Liver (tissue), 9 donors: ENCODE data around the gene ATXN10. TPM values are rescaled to one million over a fixed set of nuclear protein-coding genes. Genes with fewer than 3 reads are reported as not detected.

Experiments
- DNase-seq: peaks from one replicate; pipeline ENCODE4 v3.0.0-alpha.2; 2017; ENCODE audit warnings: low spot score
- H3K27ac ChIP-seq, 2 donors: one replicate each; pipeline ENCODE4 v1.7.0; 2013; ENCODE audit warnings: inconsistent platforms in 2 of 2, low read length in 2 of 2, control low read depth in 1 of 2, low read depth in 1 of 2, mild to moderate bottlenecking in 1 of 2
- H3K27me3 ChIP-seq, 4 donors: one replicate each; pipeline versions ENCODE4 v1.6.1 to v1.7.0; 2013; ENCODE audit warnings: low read length in 3 of 4, inconsistent platforms in 1 of 4, mild to moderate bottlenecking in 1 of 4, moderate library complexity in 1 of 4; ENCODE audit not compliant: control insufficient read depth in 4 of 4, insufficient read depth in 4 of 4
- H3K36me3 ChIP-seq, 4 donors: one replicate each; pipeline versions ENCODE4 v1.6.1 to v1.7.0; 2013; ENCODE audit warnings: low read length in 3 of 4, mild to moderate bottlenecking in 3 of 4, low read depth in 1 of 4, moderate library complexity in 1 of 4; ENCODE audit not compliant: control insufficient read depth in 4 of 4, insufficient read depth in 3 of 4
- H3K4me1 ChIP-seq, 4 donors: one replicate each; pipeline versions ENCODE4 v1.6.1 to v1.7.0; 2013; ENCODE audit warnings: low read length in 3 of 4, mild to moderate bottlenecking in 3 of 4, moderate library complexity in 1 of 4; ENCODE audit not compliant: control insufficient read depth in 4 of 4, insufficient read depth in 4 of 4
- H3K4me3 ChIP-seq, 3 donors: one replicate each; pipeline versions ENCODE4 v1.6.1 to v1.7.0; 2013; ENCODE audit warnings: low read length in 3 of 3, control low read depth in 1 of 3, low read depth in 1 of 3, mild to moderate bottlenecking in 1 of 3
- H3K9ac ChIP-seq, 2 donors: one replicate each; pipeline ENCODE4 v1.7.0; 2013; ENCODE audit warnings: low read length in 2 of 2, mild to moderate bottlenecking in 2 of 2, moderate library complexity in 2 of 2, control low read depth in 1 of 2, low read depth in 1 of 2
- H3K9me3 ChIP-seq, 4 donors: one replicate each; pipeline versions ENCODE4 v1.6.1 to v1.7.0; 2013; ENCODE audit warnings: low read length in 3 of 4; ENCODE audit not compliant: control insufficient read depth in 4 of 4
- ATF3 ChIP-seq: IDR thresholded peaks from 2 replicates; pipeline ENCODE4 v1.6.1; 2016; ENCODE audit warnings: antibody characterized with exemption
- EGR1 ChIP-seq, 2 donors: IDR thresholded peaks; 2 replicates each; pipeline ENCODE4 v1.6.1; 2016 to 2018; ENCODE audit warnings: antibody characterized with exemption in 2 of 2, low read depth in 2 of 2
- FOXA2 ChIP-seq: IDR thresholded peaks from 2 replicates; pipeline ENCODE4 v1.6.1; 2016; ENCODE audit warnings: antibody characterized with exemption
- GABPA ChIP-seq, 2 donors: IDR thresholded peaks in 1 of 2; conservative IDR thresholded peaks in 1 of 2; 2 replicates each; pipeline ENCODE4 v1.6.1; 2016; ENCODE audit warnings: antibody characterized with exemption in 2 of 2, mild to moderate bottlenecking in 1 of 2, moderate library complexity in 1 of 2
- HNF4A ChIP-seq, 2 donors: conservative IDR thresholded peaks; 2 replicates each; pipeline ENCODE4 v1.6.1; 2016; ENCODE audit warnings: antibody characterized with exemption in 2 of 2, mild to moderate bottlenecking in 2 of 2
- HNF4G ChIP-seq: IDR thresholded peaks from 2 replicates; pipeline ENCODE4 v1.6.1; 2016; ENCODE audit warnings: antibody characterized with exemption
- JUND ChIP-seq, 2 donors: IDR thresholded peaks; 2 replicates each; pipeline ENCODE4 v1.6.1; 2016; ENCODE audit warnings: antibody characterized with exemption in 2 of 2
- MAX ChIP-seq: IDR thresholded peaks from 2 replicates; pipeline ENCODE4 v1.6.1; 2016; ENCODE audit warnings: antibody characterized with exemption
- RAD21 ChIP-seq, 2 donors: IDR thresholded peaks; 2 replicates each; pipeline ENCODE4 v1.6.1; 2016; ENCODE audit warnings: antibody characterized with exemption in 2 of 2, mild to moderate bottlenecking in 2 of 2
- RXRA ChIP-seq, 2 donors: IDR thresholded peaks; 2 replicates each; pipeline ENCODE4 v1.6.1; 2017 to 2018; ENCODE audit warnings: antibody characterized with exemption in 2 of 2, mild to moderate bottlenecking in 1 of 2
- SP1 ChIP-seq: IDR thresholded peaks from 2 replicates; pipeline ENCODE4 v1.6.1; 2018; ENCODE audit warnings: antibody characterized with exemption, mild to moderate bottlenecking
- TAF1 ChIP-seq: conservative IDR thresholded peaks from 2 replicates; pipeline ENCODE4 v1.6.1; 2016; ENCODE audit warnings: antibody characterized with exemption, mild to moderate bottlenecking
- YY1 ChIP-seq: IDR thresholded peaks from 2 replicates; pipeline ENCODE4 v1.6.1; 2016; ENCODE audit warnings: antibody characterized with exemption, mild to moderate bottlenecking
- ZBTB33 ChIP-seq: IDR thresholded peaks from 2 replicates; pipeline ENCODE4 v1.6.1; 2016; ENCODE audit warnings: antibody characterized with exemption
- WGBS: extraction: QIAGEN DNeasy Blood & Tissue Kit; methylation state at CpG from one replicate; pipeline ENCODE4 v1.1.7; 2013; 5-methylcytosine and 5-hydroxymethylcytosine counted together
- polyA plus RNA-seq, 2 donors: library from polyadenylated mRNA; stranded (reverse) in 1 of 2; unstranded in 1 of 2; fragments of 200-250 nt in 1 of 2; fragments of >200 nt in 1 of 2; fragmentation: Nextera tagmentation in 1 of 2; extraction: Ambion mirVana in 1 of 2; gene quantifications; one replicate each; pipeline versions ENCODE4 v1.2.1 to v1.2.3, GENCODE V29; 2013 to 2015
- total RNA-seq, 2 donors: library from RNA; depleted of rRNA; stranded (reverse); fragments of >200 nt; gene quantifications; one replicate each; pipeline ENCODE4 v1.2.3, GENCODE V29; 2014
- TF ChIP-seq, protein P1 (sequence below): fragments of 150-350 bp; IDR thresholded peaks from 2 replicates; pipeline ENCODE4 v1.5.1; 2017; ENCODE audit warnings: improper control_type of control experiment, low read depth, low read length; ENCODE audit not compliant: missing input control
- TF ChIP-seq, protein P2 (sequence below): IDR thresholded peaks from 2 replicates; pipeline ENCODE4 v1.6.1; 2016; ENCODE audit warnings: antibody characterized with exemption, mild to moderate bottlenecking
- donor health status: healthy.
- donor health status: healthy.
- donor health status: healthy.
- donor health status: healthy.
- donor health status: healthy.

The ATXN10 gene
- total and polyA plus RNA-seq, 4 donors = 34.9 to 100 (median 69.7) TPM

DNA sequence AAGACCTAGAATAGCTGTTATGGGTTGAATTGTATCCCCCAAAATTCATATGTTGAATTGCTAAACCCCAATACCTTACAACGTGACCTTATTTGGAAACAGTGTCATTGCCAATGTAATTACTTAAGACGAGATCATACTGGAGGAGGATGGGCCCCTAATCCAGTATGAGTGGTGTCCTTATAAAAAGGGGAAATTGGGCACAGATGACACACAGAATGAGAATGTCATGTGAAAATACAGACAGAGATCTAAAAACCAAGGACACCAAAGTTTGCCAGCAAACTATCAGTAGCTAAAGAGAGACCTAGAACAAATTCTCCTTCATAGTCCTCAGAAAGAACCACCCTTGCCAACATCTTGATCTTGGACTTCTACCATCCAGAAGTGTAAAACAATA, 127.7 kb downstream of the ATXN10 start:
- no peak overlapping the region for H3K9ac ChIP-seq
- peaks cover 0 to 3% (median 0%) of the 10 kb centered on the region in 4 donors for H3K4me1 ChIP-seq
- H3K27ac ChIP-seq = no peak overlapping the region
- no peak overlapping the region for H3K4me3 ChIP-seq
- DNase-seq = no peak
- peaks cover 0 to 6% (median 3%) of the 10 kb centered on the region in 4 donors for H3K36me3 ChIP-seq
- H3K27me3 ChIP-seq = no peaks in the 10 kb centered on the region
- TF ChIP-seq, protein P1, sequence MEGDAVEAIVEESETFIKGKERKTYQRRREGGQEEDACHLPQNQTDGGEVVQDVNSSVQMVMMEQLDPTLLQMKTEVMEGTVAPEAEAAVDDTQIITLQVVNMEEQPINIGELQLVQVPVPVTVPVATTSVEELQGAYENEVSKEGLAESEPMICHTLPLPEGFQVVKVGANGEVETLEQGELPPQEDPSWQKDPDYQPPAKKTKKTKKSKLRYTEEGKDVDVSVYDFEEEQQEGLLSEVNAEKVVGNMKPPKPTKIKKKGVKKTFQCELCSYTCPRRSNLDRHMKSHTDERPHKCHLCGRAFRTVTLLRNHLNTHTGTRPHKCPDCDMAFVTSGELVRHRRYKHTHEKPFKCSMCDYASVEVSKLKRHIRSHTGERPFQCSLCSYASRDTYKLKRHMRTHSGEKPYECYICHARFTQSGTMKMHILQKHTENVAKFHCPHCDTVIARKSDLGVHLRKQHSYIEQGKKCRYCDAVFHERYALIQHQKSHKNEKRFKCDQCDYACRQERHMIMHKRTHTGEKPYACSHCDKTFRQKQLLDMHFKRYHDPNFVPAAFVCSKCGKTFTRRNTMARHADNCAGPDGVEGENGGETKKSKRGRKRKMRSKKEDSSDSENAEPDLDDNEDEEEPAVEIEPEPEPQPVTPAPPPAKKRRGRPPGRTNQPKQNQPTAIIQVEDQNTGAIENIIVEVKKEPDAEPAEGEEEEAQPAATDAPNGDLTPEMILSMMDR = no peak
- TF ChIP-seq FOXA2 (no peak), GABPA (IDR thresholded peaks at IDR 0.05 in 1 of 2, conservative IDR thresholded peaks at IDR 0.05 in 1 of 2) (no peak), EGR1 (IDR thresholded peaks at IDR 0.05; ENCODE audit: low read depth in 2 of 2) (no peak)
- WGBS = 95% methylated on average over 2 of the region's 2 CpGs
- peaks cover 2 to 7% (median 5%) of the 10 kb centered on the region in 4 donors for H3K9me3 ChIP-seq

- Histone ChIP-seq H3K36me3 (peaks cover 0 to 6% (median 2%) of the 10 kb centered on the region in 4 donors), H3K9ac (no peak overlapping the region), H3K27me3 (no peaks in the 10 kb centered on the region), H3K4me3 (no peak overlapping the region), H3K4me1 (peaks cover 0 to 3% (median 0%) of the 10 kb centered on the region in 4 donors), H3K27ac (no peak overlapping the region), H3K9me3 (no peaks in the 10 kb centered on the region)
- 86% methylated on average over 4 of the region's 4 CpGs for WGBS
- TF ChIP-seq TAF1 = no peak
- TF ChIP-seq RXRA (IDR thresholded peaks at IDR 0.05) = no peak
- TF ChIP-seq HNF4A (conservative IDR thresholded peaks at IDR 0.05) = no peak
- no peak for TF ChIP-seq GABPA (IDR thresholded peaks at IDR 0.05 in 1 of 2, conservative IDR thresholded peaks at IDR 0.05 in 1 of 2)
- no peak for TF ChIP-seq YY1
- no peak for TF ChIP-seq MAX
- TF ChIP-seq RAD21 (IDR thresholded peaks at IDR 0.05) = no peak
- no peak for TF ChIP-seq ATF3
- TF ChIP-seq ZBTB33 = no peak
- TF ChIP-seq JUND (IDR thresholded peaks at IDR 0.05) = no peak
- TF ChIP-seq, protein P2, sequence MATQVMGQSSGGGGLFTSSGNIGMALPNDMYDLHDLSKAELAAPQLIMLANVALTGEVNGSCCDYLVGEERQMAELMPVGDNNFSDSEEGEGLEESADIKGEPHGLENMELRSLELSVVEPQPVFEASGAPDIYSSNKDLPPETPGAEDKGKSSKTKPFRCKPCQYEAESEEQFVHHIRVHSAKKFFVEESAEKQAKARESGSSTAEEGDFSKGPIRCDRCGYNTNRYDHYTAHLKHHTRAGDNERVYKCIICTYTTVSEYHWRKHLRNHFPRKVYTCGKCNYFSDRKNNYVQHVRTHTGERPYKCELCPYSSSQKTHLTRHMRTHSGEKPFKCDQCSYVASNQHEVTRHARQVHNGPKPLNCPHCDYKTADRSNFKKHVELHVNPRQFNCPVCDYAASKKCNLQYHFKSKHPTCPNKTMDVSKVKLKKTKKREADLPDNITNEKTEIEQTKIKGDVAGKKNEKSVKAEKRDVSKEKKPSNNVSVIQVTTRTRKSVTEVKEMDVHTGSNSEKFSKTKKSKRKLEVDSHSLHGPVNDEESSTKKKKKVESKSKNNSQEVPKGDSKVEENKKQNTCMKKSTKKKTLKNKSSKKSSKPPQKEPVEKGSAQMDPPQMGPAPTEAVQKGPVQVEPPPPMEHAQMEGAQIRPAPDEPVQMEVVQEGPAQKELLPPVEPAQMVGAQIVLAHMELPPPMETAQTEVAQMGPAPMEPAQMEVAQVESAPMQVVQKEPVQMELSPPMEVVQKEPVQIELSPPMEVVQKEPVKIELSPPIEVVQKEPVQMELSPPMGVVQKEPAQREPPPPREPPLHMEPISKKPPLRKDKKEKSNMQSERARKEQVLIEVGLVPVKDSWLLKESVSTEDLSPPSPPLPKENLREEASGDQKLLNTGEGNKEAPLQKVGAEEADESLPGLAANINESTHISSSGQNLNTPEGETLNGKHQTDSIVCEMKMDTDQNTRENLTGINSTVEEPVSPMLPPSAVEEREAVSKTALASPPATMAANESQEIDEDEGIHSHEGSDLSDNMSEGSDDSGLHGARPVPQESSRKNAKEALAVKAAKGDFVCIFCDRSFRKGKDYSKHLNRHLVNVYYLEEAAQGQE = no peak
- TF ChIP-seq SP1 = no peak
- TF ChIP-seq HNF4G = no peak
- TF ChIP-seq EGR1 (IDR thresholded peaks at IDR 0.05; ENCODE audit: low read depth in 2 of 2) = no peak
- TF ChIP-seq, protein P1 = no peak
- DNase-seq = no peak
Observed at GRCh38 chr22:45802054-45802453, 130.4 kb downstream of the ATXN10 start.
